GM10266 (cell line): ENCODE data around the gene BPIFA3.

Source experiments
- DNase-seq: peaks from one replicate; pipeline ENCODE4 v3.0.0; 2012; ENCODE audit errors: extremely low spot score
- CTCF ChIP-seq: IDR thresholded peaks from 2 replicates; pipeline ENCODE4 v1.5.1; 2012; ENCODE audit warnings: mild to moderate bottlenecking, low read depth; ENCODE audit not compliant: control insufficient read depth, insufficient read depth; ENCODE audit errors: missing control alignments

Gene BPIFA3

DNA sequence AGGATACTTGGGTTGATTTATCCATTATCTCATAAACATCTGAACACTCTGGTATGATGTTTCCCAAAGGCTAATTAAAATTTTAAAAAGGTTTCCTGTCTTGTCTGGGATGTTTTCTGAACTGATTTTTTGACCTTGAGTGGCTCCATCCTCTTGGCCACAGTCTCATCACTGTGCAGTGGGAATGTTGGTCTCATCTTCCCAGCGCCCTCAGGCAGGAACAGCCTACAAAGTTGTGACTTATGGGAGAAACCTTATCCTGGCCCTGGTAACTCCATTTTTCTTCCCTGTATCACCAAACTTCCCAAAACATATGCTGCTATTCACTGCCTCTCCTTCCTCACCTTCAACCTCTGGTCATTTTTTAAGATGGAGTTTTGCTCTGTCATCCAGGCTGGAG, 6.8 kb upstream of the BPIFA3 start:
- DNase-seq, result no peak
- no peak for TF ChIP-seq CTCF

- peak; percentile 53 for DNase-seq
- peak; percentile 52 for TF ChIP-seq CTCF
These were observed 5.2 kb upstream of the BPIFA3 start for GRCh38 chr20:33211817-33212424.

GRCh38 chr20:33224399-33224798, 7.2 kb downstream of the BPIFA3 start:
- TF ChIP-seq CTCF, result no peak
- no peak for DNase-seq

- no peak for DNase-seq
- TF ChIP-seq CTCF, result no peak
These were observed 12.7 kb downstream of the BPIFA3 start for GRCh38 chr20:33229843-33230242.

GRCh38 chr20:33231237-33231636, 14.1 kb downstream of the BPIFA3 start:
- TF ChIP-seq CTCF, result no peak
- DNase-seq, result no peak

GRCh38 chr20:33232486-33233072, 15.4 kb downstream of the BPIFA3 start:
- no peak for DNase-seq
- no peak for TF ChIP-seq CTCF

DNA sequence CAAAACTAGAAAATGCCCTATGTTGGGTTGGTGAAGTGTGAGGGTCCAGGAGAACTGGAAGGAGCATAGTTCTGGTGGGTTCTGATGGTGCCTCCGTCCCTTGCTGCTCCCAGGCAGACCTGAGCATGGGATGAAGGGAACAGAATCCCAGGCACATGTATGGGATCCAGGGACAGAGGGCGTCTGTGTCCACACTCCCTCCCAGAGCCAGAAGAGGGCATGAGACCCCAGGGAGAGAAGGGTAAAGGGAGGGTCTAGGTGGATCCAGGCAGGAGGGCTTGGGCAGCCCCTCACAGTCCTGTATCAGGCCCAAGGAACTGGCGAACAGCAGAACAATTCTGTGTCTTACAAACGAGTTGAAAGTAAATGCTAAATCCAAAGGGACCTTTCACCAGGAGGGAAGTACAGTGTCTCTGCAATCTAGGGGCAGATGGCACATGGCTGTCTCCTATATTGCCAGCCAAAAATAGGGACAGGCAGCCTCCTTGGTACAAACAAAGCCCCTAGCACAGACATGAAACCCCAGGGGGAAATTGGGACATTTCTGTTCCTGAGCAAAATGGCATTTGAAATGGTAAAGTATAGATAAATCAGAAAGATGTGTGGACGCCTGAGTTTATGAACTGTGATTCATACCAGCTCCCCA, 16.1 kb downstream of the BPIFA3 start:
- TF ChIP-seq CTCF, result no peak
- no peak for DNase-seq
